AG08396 (cell line): ENCODE data around the gene RABGAP1L.
"Not testable (repeated sequence)": the region's sequence is repeated elsewhere in the genome, so short reads cannot be mapped to it uniquely, and the experiment has no call there.

Experiments used
- DNase-seq: peaks from one replicate; pipeline ENCODE4 v3.0.0; 2012; ENCODE audit warnings: low spot score, mixed read lengths

The RABGAP1L gene

DNA sequence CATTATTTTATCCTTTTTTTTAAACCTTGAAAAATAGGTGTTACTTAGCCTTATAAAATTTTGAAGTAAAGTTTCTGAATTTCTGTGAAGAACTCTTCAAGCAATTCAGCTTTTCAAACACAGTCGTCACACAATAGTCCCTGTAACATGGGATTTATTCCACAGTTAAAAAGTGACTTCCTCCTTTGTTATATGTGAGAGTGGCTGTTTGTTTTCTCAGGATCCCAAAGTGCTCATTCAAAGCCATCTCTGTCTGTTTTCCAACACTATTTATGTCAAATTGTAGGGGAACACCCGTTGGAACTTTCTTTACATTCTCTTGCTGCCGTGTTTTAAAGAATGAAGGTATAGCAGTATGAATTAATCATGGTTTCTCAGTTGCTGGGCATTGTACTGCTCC lies 207.6 kb downstream of the RABGAP1L start:
- DNase-seq: no peak

GRCh38 chr1:174367892-174368291 lies 208.6 kb downstream of the RABGAP1L start:
- no peak for DNase-seq

- DNase-seq: no peak
Measured at GRCh38 chr1:174376030-174376429, 216.7 kb downstream of the RABGAP1L start.

GRCh38 chr1:174391716-174392115 lies 232.4 kb downstream of the RABGAP1L start:
- no peak for DNase-seq

GRCh38 chr1:174393885-174394284 lies 234.6 kb downstream of the RABGAP1L start:
- no peak for DNase-seq

GRCh38 chr1:174397261-174397660 lies 237.9 kb downstream of the RABGAP1L start:
- peak; percentile 11 for DNase-seq

DNA sequence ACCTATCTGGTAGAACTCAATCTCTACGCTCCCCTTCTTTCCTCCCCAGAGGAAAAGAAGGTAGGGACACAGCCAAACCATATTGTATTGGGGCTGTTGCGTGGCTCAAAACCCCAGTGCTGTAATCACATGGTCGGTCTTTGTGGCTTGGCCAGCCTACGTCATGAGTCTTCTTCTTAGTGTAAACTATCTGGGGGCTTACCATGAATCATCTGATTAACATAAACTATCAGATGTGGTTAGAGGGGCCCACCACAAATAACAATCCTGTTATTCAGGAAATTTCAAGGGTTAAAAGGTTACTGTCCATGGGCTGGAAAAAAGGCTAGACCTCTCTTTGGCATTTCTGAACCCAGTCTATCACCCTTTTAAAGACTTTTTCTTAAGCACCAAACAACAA lies 238.9 kb downstream of the RABGAP1L start:
- peak; percentile 47 for DNase-seq

DNA sequence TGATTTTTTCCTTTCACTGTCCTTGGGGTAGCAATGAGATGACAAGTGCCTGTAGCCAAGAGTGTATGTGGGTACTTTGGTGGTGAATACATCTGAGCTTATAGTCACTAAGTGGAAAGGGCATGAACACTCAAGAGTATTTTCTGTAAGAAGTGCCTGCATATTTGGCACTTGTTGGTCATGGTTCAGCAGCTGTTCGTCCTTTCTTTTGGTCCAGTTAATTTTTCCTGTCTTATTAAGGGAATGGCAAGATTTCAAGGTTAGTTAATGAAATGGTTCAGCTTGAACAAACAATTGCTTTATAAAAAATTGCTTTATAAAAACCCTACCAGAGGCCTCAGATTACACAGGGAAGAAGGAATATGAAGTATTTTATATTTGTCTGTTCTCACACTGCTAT lies 239.9 kb downstream of the RABGAP1L start:
- no peak for DNase-seq

DNA sequence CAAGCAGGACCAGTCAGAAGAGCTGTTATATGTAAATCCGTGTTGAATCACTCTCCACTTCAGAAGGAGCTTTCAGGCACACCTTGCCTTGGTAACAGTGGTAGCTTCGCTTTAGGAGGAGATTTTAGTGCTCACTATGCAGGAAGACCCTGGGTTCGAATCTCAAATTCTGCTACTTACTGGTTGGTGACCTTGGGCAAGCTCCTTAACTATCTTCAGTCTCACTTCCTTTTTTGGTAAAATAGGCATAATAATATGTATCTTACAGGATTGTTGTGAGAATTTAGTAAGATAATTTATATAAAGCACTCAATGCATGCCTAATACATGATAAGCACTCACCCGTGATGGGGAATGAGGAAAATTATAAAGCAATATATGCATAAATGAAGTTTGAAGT lies 241.8 kb downstream of the RABGAP1L start:
- no peak for DNase-seq

GRCh38 chr1:174405219-174405618 lies 245.9 kb downstream of the RABGAP1L start:
- no peak for DNase-seq

- no peak for DNase-seq
Measured at GRCh38 chr1:174406421-174406820, 247.1 kb downstream of the RABGAP1L start.

DNA sequence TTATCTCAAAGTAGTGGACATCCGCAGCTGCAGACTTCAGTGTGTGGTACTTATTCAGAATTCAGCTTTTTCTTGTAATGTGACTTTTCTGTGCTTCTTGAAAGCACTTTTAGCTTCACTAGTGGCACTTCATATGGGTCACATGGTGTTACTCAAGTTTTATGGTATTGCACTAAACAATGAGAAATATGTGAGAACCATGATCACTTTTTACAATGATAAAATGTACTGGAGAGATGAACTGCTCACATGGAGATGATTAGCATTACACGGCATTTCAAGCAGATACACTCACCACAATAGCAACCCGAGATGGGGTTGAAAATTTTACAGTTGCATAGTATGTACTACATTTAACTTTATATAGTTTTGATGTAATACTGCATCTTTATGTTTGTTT lies 248.3 kb downstream of the RABGAP1L start:
- no peak for DNase-seq

- no peak for DNase-seq
Measured at GRCh38 chr1:174408146-174408545, 248.8 kb downstream of the RABGAP1L start.

- DNase-seq: not testable (repeated sequence)
Measured at GRCh38 chr1:174409801-174410200, 250.5 kb downstream of the RABGAP1L start.

GRCh38 chr1:174413632-174414031 lies 254.3 kb downstream of the RABGAP1L start:
- DNase-seq: no peak

GRCh38 chr1:174414203-174414602 lies 254.9 kb downstream of the RABGAP1L start:
- DNase-seq: no peak

DNA sequence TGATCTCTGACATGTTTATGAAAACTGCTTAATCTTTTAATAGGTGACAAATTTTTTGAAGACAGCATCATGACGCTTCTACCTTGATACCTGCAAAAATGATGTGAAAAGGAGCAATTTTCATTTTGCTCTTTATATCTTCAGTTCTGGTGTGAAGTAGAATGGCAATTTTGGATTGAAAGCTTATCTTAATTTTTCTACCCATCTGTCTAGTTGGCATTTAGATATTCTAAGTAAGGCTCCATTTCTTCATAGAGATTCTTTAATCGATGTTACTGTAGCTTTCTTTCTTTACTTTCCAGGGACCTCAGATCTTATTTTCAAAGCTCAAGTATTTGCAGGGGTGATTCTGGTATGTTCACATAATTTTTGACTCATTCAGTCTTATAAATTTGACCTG lies 256.2 kb downstream of the RABGAP1L start:
- no peak for DNase-seq

- DNase-seq: no peak
Measured at GRCh38 chr1:174417921-174418320, 258.6 kb downstream of the RABGAP1L start.

- no peak for DNase-seq
Measured at GRCh38 chr1:174425121-174425520, 265.8 kb downstream of the RABGAP1L start.

DNA sequence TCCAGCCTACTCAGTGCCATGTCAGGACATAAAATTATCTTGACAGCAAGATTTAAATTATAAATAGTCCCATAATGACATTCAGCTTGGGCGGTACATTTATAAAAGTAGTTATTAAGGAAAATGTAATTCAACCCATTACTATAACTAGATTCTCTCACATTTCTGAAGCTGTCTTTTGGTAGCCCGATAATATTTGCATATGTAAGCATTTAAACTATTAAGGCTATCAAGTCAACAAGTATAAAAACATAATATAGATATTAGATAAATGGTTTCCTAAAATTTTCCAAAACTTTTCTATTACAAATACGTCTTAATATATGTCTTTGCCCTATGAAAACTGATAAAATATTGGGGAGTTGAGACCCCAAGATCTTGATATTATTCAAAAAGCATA lies 266.8 kb downstream of the RABGAP1L start:
- DNase-seq: no peak

DNA sequence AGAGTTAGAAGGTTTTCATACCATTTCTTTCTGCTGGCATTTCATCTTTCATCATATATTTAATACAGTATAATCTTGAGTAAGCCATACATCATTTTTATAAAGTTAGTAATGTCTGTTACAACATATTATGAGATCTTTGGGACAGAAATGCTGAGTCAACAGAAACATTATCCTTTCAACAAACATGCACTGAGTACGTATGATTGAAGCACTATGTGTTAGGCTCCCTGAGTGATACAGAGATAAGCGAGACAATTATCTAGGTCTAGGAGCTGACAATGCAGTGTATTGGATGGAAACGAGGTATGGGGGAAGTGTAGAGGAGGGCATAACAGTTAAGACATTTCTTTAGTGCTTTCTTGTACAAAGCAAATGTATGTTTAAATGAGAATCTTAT lies 268.7 kb downstream of the RABGAP1L start:
- no peak for DNase-seq

DNA sequence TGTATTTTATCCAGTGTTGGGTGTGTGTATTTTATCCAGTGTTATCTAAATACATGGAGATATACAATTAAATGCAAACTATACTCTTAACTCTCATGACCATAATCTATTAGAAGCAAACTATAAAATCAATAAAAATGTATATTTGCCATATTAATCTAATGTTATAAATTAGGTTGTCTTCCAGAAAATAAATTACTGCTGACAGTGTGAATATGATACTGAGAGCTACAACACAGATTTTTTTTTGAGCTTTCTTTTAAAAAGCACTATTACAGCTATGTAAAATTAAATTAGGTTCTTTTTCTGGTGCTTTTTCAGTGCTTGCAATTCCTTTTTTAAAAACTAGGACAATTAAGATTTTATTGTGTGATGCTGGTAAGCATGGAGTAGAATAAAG lies 269.4 kb downstream of the RABGAP1L start:
- no peak for DNase-seq

DNA sequence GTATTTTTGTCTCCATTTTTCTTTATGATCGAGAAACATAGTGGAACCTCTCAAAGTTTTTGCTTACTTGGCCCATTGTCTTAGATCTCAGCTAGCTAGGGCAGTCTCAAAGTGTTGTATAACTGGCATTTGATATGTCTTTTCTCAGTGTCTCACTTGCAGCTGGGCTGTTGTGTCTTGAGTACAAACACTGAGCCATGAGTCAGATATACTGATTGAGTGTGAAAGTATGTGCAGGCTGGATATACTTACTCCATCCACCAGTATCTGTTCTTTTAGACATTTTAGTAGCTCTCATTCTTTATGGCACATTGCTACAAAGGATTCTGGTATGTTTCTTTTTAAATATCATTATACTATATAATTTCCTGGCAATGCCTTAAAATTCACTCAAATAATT lies 274.1 kb downstream of the RABGAP1L start:
- peak; percentile 32 for DNase-seq

DNA sequence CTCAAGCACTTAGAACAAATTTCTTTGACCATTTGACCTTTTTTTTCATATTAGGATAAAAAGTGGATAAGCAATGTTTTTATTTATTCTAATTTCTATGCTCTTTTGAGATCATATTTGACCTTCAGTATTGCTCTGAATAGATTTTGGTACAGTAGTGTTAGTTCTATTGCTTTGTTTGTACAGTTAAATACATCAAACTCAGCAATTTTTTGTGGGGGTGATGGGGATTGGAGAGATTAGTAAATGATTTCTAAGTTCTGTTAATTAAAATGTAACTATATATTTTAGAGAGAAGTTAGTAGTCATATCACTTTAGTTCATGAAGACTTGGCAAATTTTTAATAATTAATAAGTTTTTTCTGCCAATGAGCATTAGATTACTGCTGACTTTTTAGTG lies 286.0 kb downstream of the RABGAP1L start:
- no peak for DNase-seq

- DNase-seq: no peak
Measured at GRCh38 chr1:174445817-174446216, 286.5 kb downstream of the RABGAP1L start.
